IMR-90 (cell line): ENCODE data around the gene MAGI3. TPM values are rescaled to one million over a fixed set of nuclear protein-coding genes. Genes with fewer than 3 reads are reported as not detected.

Experiments
- ATAC-seq: fragments of 200-7000 bp; cut with Tn5 transposase; 2 replicates; pipeline ENCODE4 v1.9.1; 2020; ENCODE audit warnings: low read depth, mild to moderate bottlenecking, moderate library complexity
- BruUV-seq: library from RNA; stranded (reverse); fragments of 400-500 nt; replicated peaks from 2 replicates; lab custom pipeline; 2021; lab: Mats Ljungman, UMichigan
- CTCF ChIA-PET: fragments of 300-600 bp; formaldehyde crosslinking; extraction: SDS; loops from one replicate; lab custom pipeline; 2021; ENCODE audit warnings: antibody characterized with exemption; lab: Yijun Ruan, JAX
- POLR2A ChIA-PET: fragments of 300-600 bp; sonication (Branson Sonifier 250); formaldehyde crosslinking; loops from one replicate; lab custom pipeline; 2022; ENCODE audit warnings: antibody characterized with exemption; ENCODE audit not compliant: unreplicated experiment; lab: Charles Lee
- DNase-seq: peaks from one replicate; pipeline ENCODE4 v3.0.0; 2013
- H2AFZ ChIP-seq: replicated peaks from 2 replicates; pipeline ENCODE3; 2013; ENCODE audit warnings: low read length, mild to moderate bottlenecking; ENCODE audit not compliant: poor library complexity
- H2AK5ac ChIP-seq: 2 replicates; pipeline ENCODE4 v1.6.1; 2013; ENCODE audit warnings: low read depth, low read length, inconsistent platforms
- H2AK9ac ChIP-seq: replicated peaks from 2 replicates; pipeline ENCODE3; 2013; ENCODE audit warnings: mild to moderate bottlenecking, low read depth, low read length, moderate library complexity; ENCODE audit not compliant: poor library complexity
- H2BK120ac ChIP-seq: 2 replicates; pipeline ENCODE4 v1.6.1; 2013; ENCODE audit warnings: low read depth, low read length, inconsistent platforms
- H2BK15ac ChIP-seq: 3 replicates; pipeline ENCODE4 v1.6.1; 2013; ENCODE audit warnings: low read depth, low read length, inconsistent platforms
- H2BK20ac ChIP-seq: 2 replicates; pipeline ENCODE4 v1.6.1; 2013; ENCODE audit warnings: low read depth, mild to moderate bottlenecking, inconsistent platforms, low read length, moderate library complexity
- H2BK5ac ChIP-seq: 2 replicates; pipeline ENCODE4 v1.6.1; 2013; ENCODE audit warnings: mild to moderate bottlenecking, low read depth, low read length, inconsistent platforms; ENCODE audit not compliant: poor library complexity, severe bottlenecking
- H3K14ac ChIP-seq: replicated peaks from 2 replicates; pipeline ENCODE4 v1.6.1; 2013; ENCODE audit warnings: low read depth, low read length, inconsistent platforms
- H3K18ac ChIP-seq: 2 replicates; pipeline ENCODE4 v1.6.1; 2013; ENCODE audit warnings: low read depth, low read length, control low read depth
- H3K23ac ChIP-seq: 2 replicates; pipeline ENCODE4 v1.6.1; 2013; ENCODE audit warnings: low read depth, low read length, inconsistent platforms
- H3K27ac ChIP-seq: 2 replicates; pipeline ENCODE4 v1.5.1; 2013; ENCODE audit warnings: mild to moderate bottlenecking, control low read depth, low read length; ENCODE audit not compliant: insufficient read depth
- H3K27me3 ChIP-seq: 2 replicates; pipeline ENCODE4 v1.6.1; 2013; ENCODE audit warnings: low read length; ENCODE audit not compliant: control insufficient read depth, insufficient read depth
- H3K36me3 ChIP-seq: 2 replicates; pipeline ENCODE4 v1.6.1; 2013; ENCODE audit warnings: low read length, mixed read lengths; ENCODE audit not compliant: control insufficient read depth, insufficient read depth
- H3K4ac ChIP-seq: 2 replicates; pipeline ENCODE4 v1.6.1; 2013; ENCODE audit warnings: low read depth, low read length, inconsistent platforms
- H3K4me1 ChIP-seq: 2 replicates; pipeline ENCODE4 v1.6.1; 2013; ENCODE audit warnings: low read length, mixed read lengths; ENCODE audit not compliant: control insufficient read depth, insufficient read depth
- H3K4me2 ChIP-seq: 2 replicates; pipeline ENCODE4 v1.6.1; 2013; ENCODE audit warnings: low read depth, mild to moderate bottlenecking, control low read depth, low read length, moderate library complexity
- H3K4me3 ChIP-seq: 2 replicates; pipeline ENCODE4 v1.5.1; 2013; ENCODE audit warnings: low read depth, mild to moderate bottlenecking, control low read depth, low read length, moderate library complexity; ENCODE audit not compliant: insufficient read depth
- H3K56ac ChIP-seq: 2 replicates; pipeline ENCODE4 v1.6.1; 2013; ENCODE audit warnings: low read length, inconsistent platforms; ENCODE audit not compliant: insufficient read depth; ENCODE audit errors: extremely low read depth
- H3K79me1 ChIP-seq, 2 experiments: 2 replicates each; pipeline ENCODE4 v1.6.1; 2013; ENCODE audit warnings: low read length in 2 of 2, inconsistent platforms in 1 of 2, low read depth in 1 of 2
- H3K9ac ChIP-seq: 2 replicates; pipeline ENCODE4 v1.6.1; 2013; ENCODE audit warnings: low read depth, low read length, control low read depth
- H3K9me1 ChIP-seq: 2 replicates; pipeline ENCODE4 v1.6.1; 2013; ENCODE audit warnings: low read length, inconsistent platforms; ENCODE audit not compliant: insufficient read depth
- H3K9me3 ChIP-seq: 2 replicates; pipeline ENCODE4 v1.6.1; 2013; ENCODE audit warnings: low read length; ENCODE audit not compliant: control insufficient read depth, insufficient read depth
- H4K20me1 ChIP-seq: 2 replicates; pipeline ENCODE4 v1.6.1; 2013; ENCODE audit warnings: low read length, inconsistent platforms; ENCODE audit not compliant: insufficient read depth
- H4K5ac ChIP-seq: 2 replicates; pipeline ENCODE4 v1.6.1; 2013; ENCODE audit warnings: mild to moderate bottlenecking, low read depth, low read length, control low read depth
- H4K8ac ChIP-seq, 2 experiments: 2 replicates each; pipeline ENCODE4 v1.6.1; 2013; ENCODE audit warnings: low read depth in 2 of 2, low read length in 2 of 2, control low read depth in 1 of 2, inconsistent platforms in 1 of 2
- H4K91ac ChIP-seq: 2 replicates; pipeline ENCODE4 v1.6.1; 2013; ENCODE audit warnings: low read depth, low read length, inconsistent platforms; ENCODE audit not compliant: insufficient read depth
- BHLHE40 ChIP-seq: fragments of 150-350 bp; IDR thresholded peaks from 2 replicates; pipeline ENCODE4 v1.6.1; 2016; ENCODE audit warnings: mild to moderate bottlenecking, low read depth, low read length
- CEBPB ChIP-seq: IDR thresholded peaks from 2 replicates; pipeline ENCODE4 v1.6.1; 2012; ENCODE audit warnings: low read depth, low read length, improper control_type of control experiment
- CHD1 ChIP-seq: IDR thresholded peaks from 2 replicates; pipeline ENCODE4 v1.6.1; 2012; ENCODE audit warnings: low read depth, low read length, improper control_type of control experiment
- FOS ChIP-seq: fragments of 150-350 bp; IDR thresholded peaks from 2 replicates; pipeline ENCODE4 v1.6.1; 2016; ENCODE audit warnings: low read depth, low read length
- MAFK ChIP-seq: IDR thresholded peaks from 2 replicates; pipeline ENCODE4 v1.6.1; 2012; ENCODE audit warnings: low read depth, low read length, improper control_type of control experiment
- MAZ ChIP-seq: IDR thresholded peaks from 2 replicates; pipeline ENCODE4 v1.6.1; 2012; ENCODE audit warnings: low read depth, mild to moderate bottlenecking, low read length, improper control_type of control experiment, moderate library complexity, borderline replicate concordance
- MXI1 ChIP-seq: IDR thresholded peaks from 2 replicates; pipeline ENCODE4 v1.6.1; 2012; ENCODE audit warnings: low read depth, mild to moderate bottlenecking, low read length, moderate library complexity, borderline replicate concordance
- NFE2L2 ChIP-seq: fragments of 150-350 bp; IDR thresholded peaks from 2 replicates; pipeline ENCODE4 v1.6.1; 2016; ENCODE audit warnings: low read depth, mild to moderate bottlenecking, low read length
- POLR2A ChIP-seq: IDR thresholded peaks from 2 replicates; pipeline ENCODE4 v1.6.1; 2012; ENCODE audit warnings: mild to moderate bottlenecking, low read depth, low read length
- RAD21 ChIP-seq: IDR thresholded peaks from 2 replicates; pipeline ENCODE4 v1.6.1; 2012; ENCODE audit warnings: low read length, improper control_type of control experiment
- RCOR1 ChIP-seq: IDR thresholded peaks from 2 replicates; pipeline ENCODE4 v1.6.1; 2012; ENCODE audit warnings: mild to moderate bottlenecking, low read length, improper control_type of control experiment; ENCODE audit not compliant: insufficient replicate concordance
- RFX5 ChIP-seq: IDR thresholded peaks from 2 replicates; pipeline ENCODE4 v1.8.0; 2012; ENCODE audit warnings: low read depth, mild to moderate bottlenecking, low read length, moderate library complexity
- SMC3 ChIP-seq: fragments of 150-350 bp; IDR thresholded peaks from 2 replicates; pipeline ENCODE4 v1.6.1; 2016; ENCODE audit warnings: low read depth, mild to moderate bottlenecking, antibody characterized with exemption, low read length, moderate library complexity
- dilution Hi-C: fragments of 300-500 bp; cut with HindIII; formaldehyde crosslinking; loops from one replicate; pipeline ENCODE4 v1.14.3; 2018; ENCODE audit warnings: low sequenced_read_pairs; ENCODE audit not compliant: unreplicated experiment
- in situ Hi-C: fragments of 300-500 bp; cut with MboI; formaldehyde crosslinking; loops from 3 replicates; pipeline ENCODE4 v1.14.3; 2019; ENCODE audit warnings: low sequenced_read_pairs, inconsistent platforms, mixed read lengths
- intact Hi-C: fragments of 100-400 bp; cut with micrococcal nuclease; formaldehyde crosslinking; loops from 2 replicates; pipeline ENCODE4 v1.10.0; 2022
- polyA plus RNA-seq, 3 experiments: library from polyadenylated mRNA; depleted of rRNA; stranded (reverse); fragments of >200 nt; gene quantifications; 2 replicates each; pipeline ENCODE4 v1.2.3, GENCODE V29; 2012; ENCODE audit warnings: low replicate concordance in 1 of 3
- total RNA-seq: library from RNA; depleted of rRNA; stranded (reverse); fragments of >200 nt; gene quantifications from 2 replicates; pipeline ENCODE4 v1.2.3, GENCODE V29; 2012
- TF ChIP-seq, protein P1 (sequence below): fragments of 150-350 bp; IDR thresholded peaks from 2 replicates; pipeline ENCODE4 v1.6.1; 2017; ENCODE audit warnings: mild to moderate bottlenecking, antibody characterized with exemption, low read length, low read depth
- TF ChIP-seq, protein P2 (sequence below): fragments of 150-350 bp; IDR thresholded peaks from 2 replicates; pipeline ENCODE4 v1.6.1; 2016; ENCODE audit warnings: low read depth, mild to moderate bottlenecking, low read length, moderate library complexity, borderline replicate concordance
- TF ChIP-seq, protein P3 (sequence below): conservative IDR thresholded peaks from 2 replicates; pipeline ENCODE4 v1.5.1; 2012; ENCODE audit warnings: mild to moderate bottlenecking, low read depth, low read length, improper control_type of control experiment

Gene MAGI3
- total and polyA plus RNA-seq, 2 of the 4 experiments (the other 2 are of a cell fraction): 2.5 to 8.8 TPM

DNA sequence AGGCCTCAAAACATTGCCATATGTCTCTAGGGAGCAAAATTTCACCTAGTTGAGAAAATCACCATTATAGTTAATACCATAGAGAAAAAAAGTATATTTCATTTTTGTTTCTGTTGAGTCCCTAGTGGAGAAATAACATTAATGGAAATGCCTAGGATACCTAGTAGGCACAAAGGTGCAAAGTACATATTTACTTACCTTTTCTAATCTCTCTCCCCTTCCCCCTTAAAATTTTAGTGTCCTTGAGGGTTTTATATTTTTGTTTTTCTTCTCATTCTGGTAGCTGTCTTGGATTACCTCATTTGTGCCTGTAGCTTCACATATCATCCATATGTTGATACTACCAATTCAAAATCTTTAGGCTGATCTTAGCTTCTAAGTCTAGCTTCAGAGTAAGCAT is 127.0 kb downstream of the MAGI3 start:
- Histone ChIP-seq H3K23ac (no peak overlapping the region), H2BK120ac (no peak overlapping the region), H4K20me1 (no peaks in the 10 kb centered on the region), H3K36me3 (no peaks in the 10 kb centered on the region), H3K79me1 (peaks cover 5 to 6% of the 10 kb centered on the region in 2 experiments), H3K9me3 (no peaks in the 10 kb centered on the region), H3K4me1 (peaks cover 2% of the 10 kb centered on the region), H4K5ac (no peak overlapping the region; the same call in 1 of the 2 replicates), H3K4ac (no peak overlapping the region), H3K27ac (no peak overlapping the region), H3K9me1 (no peaks in the 10 kb centered on the region; the same call in 1 of the 2 replicates), H2AFZ (no peak overlapping the region), H3K9ac (no peak overlapping the region), H2BK20ac (no peak overlapping the region), H2AK5ac (no peak overlapping the region), H2BK5ac (no peak overlapping the region), H3K56ac (no peak overlapping the region), H2AK9ac (no peak overlapping the region), H3K27me3 (no peaks in the 10 kb centered on the region), H2BK15ac (no peak overlapping the region), H3K4me2 (no peak overlapping the region), H4K8ac (no peak overlapping the region), H3K18ac (no peak overlapping the region), H3K4me3 (no peak overlapping the region), H3K14ac (no peak overlapping the region), H4K91ac (no peak overlapping the region)
- dilution Hi-C loops (no loop called here), in situ Hi-C loops (no loop called here), intact Hi-C loops (loop anchor here (5.0 kb wide), 1 partner anchor 35 kb away; no protein-coding TSS in a partner anchor)
- TF ChIP-seq NFE2L2: no peak
- no peak for TF ChIP-seq MAZ
- no peak for TF ChIP-seq POLR2A
- no peak for TF ChIP-seq BHLHE40
- TF ChIP-seq CHD1: no peak
- no peak for TF ChIP-seq RCOR1
- no peak for TF ChIP-seq RAD21
- TF ChIP-seq SMC3: no peak
- TF ChIP-seq, protein P1, sequence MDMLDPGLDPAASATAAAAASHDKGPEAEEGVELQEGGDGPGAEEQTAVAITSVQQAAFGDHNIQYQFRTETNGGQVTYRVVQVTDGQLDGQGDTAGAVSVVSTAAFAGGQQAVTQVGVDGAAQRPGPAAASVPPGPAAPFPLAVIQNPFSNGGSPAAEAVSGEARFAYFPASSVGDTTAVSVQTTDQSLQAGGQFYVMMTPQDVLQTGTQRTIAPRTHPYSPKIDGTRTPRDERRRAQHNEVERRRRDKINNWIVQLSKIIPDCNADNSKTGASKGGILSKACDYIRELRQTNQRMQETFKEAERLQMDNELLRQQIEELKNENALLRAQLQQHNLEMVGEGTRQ: no peak
- no peak for TF ChIP-seq MAFK
- TF ChIP-seq RFX5: no peak
- TF ChIP-seq, protein P2, sequence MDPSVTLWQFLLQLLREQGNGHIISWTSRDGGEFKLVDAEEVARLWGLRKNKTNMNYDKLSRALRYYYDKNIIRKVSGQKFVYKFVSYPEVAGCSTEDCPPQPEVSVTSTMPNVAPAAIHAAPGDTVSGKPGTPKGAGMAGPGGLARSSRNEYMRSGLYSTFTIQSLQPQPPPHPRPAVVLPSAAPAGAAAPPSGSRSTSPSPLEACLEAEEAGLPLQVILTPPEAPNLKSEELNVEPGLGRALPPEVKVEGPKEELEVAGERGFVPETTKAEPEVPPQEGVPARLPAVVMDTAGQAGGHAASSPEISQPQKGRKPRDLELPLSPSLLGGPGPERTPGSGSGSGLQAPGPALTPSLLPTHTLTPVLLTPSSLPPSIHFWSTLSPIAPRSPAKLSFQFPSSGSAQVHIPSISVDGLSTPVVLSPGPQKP: no peak
- TF ChIP-seq, protein P3, sequence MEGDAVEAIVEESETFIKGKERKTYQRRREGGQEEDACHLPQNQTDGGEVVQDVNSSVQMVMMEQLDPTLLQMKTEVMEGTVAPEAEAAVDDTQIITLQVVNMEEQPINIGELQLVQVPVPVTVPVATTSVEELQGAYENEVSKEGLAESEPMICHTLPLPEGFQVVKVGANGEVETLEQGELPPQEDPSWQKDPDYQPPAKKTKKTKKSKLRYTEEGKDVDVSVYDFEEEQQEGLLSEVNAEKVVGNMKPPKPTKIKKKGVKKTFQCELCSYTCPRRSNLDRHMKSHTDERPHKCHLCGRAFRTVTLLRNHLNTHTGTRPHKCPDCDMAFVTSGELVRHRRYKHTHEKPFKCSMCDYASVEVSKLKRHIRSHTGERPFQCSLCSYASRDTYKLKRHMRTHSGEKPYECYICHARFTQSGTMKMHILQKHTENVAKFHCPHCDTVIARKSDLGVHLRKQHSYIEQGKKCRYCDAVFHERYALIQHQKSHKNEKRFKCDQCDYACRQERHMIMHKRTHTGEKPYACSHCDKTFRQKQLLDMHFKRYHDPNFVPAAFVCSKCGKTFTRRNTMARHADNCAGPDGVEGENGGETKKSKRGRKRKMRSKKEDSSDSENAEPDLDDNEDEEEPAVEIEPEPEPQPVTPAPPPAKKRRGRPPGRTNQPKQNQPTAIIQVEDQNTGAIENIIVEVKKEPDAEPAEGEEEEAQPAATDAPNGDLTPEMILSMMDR: no peak
- no peak for TF ChIP-seq MXI1
- no peak for TF ChIP-seq CEBPB
- TF ChIP-seq FOS: no peak
- ATAC-seq (no peak), DNase-seq (no peak)
- POLR2A ChIA-PET: interaction anchor here (0.6 kb wide), 1 partner anchor 417 kb away, joined by 3 read pairs; no protein-coding TSS in a partner anchor
- no TSS peak for BruUV-seq
- CTCF ChIA-PET: interaction anchor here (0.5 kb wide), 1 partner anchor 164 kb away, joined by 5 read pairs; no protein-coding TSS in a partner anchor
